NCI-H187 treated with DMSO at 0.1 percent for 48 hours (cell line): Measurements from ENCODE around the gene SNRNP70.
"Not testable (repeated sequence)": the region's sequence is repeated elsewhere in the genome, so short reads cannot be mapped to it uniquely, and the experiment has no call there.

Source experiments
- DNase-seq: peaks from one replicate; lab custom pipeline; 2025; lab: John Stamatoyannopoulos, UW

The SNRNP70 gene

GRCh38 chr19:49064768-49065611 is 20.3 kb upstream of the SNRNP70 start, which contains the start of gene NTF4:
TSS of gene NTF4 (minus strand) at chr19:49064818. CDS start at chr19:49061997, 2,821 bp downstream.
- DNase-seq: no peak

DNA sequence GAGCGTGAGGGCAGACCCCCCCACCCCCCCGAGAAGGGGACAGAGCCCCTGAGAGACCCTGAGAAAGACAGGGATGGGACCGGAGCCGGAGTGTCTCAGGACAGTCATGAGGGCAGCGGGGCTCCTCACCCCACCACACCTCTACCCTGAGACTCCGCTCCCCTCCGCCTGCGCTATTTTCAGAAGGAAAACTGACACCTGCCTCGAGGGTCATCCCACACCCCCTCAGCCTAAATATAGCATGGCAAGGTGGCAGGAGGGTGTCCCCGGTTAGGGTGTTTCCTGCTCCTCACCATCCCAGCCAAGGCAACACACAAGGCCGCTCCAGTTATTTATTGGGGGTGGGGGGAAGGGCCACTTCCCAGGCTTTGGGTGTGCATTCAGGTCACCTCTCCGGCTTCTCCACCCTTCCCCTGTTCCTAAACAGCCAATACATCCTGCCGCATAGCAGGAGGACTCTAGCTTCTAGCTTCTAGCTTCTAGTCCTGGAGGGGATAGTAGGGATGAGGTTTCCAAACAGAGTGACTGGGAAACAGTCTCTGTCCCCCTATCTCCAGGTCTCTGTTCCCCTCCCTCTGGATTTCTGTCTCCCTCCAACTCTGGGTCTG is 19.2 kb upstream of the SNRNP70 start:
- no peak for DNase-seq

DNA sequence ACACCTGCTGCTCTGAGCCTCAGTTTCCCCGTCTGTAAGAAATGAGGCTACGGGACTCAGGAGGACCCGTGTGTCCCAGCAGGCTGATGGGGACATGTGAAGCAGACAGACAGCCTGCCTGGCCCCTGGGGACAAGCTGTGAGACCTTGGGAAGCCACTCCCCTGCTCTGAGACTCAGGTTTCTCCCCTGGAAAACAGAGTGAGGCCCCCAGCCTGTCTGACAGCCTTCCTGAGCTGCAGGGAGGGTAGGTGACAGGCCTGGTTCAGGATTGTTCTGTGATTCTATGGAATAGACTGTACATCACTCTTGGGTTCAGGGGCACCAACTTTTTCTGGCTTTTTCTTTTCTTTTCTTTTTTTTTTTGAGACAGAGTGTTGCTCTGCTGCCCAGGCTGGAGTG is 17.7 kb upstream of the SNRNP70 start:
- DNase-seq: no peak

GRCh38 chr19:49069026-49069425 is 16.2 kb upstream of the SNRNP70 start:
- DNase-seq: no peak

- no peak for DNase-seq
These were observed 14.8 kb upstream of the SNRNP70 start for GRCh38 chr19:49070416-49070815.

GRCh38 chr19:49071860-49072547 is 13.2 kb upstream of the SNRNP70 start:
- no peak for DNase-seq

- no peak for DNase-seq
These were observed 11.5 kb upstream of the SNRNP70 start for GRCh38 chr19:49073514-49074378.

- not testable (repeated sequence) for DNase-seq
These were observed 10.4 kb upstream of the SNRNP70 start for GRCh38 chr19:49074869-49075268.

GRCh38 chr19:49080392-49080791 is 4.9 kb upstream of the SNRNP70 start:
- DNase-seq: no peak

DNA sequence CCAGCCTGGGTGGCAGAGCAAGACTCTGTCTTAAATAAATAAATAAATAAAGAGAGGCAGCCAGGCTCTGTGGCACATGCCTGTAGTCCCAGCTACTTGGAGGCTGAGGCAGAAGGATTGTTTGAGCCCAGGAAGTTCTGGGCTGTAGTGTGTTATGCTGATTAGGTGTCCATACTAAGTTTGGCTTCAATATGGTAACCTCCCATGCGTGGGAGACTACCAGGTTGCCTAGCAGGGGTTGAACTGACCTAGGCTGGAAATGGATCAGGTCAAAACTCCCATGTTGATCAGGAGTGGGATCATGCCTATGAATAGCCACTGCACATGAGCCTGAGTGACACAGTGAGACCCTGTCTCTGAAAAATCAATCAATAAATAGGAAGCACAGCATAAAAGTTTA is 4.0 kb upstream of the SNRNP70 start:
- DNase-seq: no peak

DNA sequence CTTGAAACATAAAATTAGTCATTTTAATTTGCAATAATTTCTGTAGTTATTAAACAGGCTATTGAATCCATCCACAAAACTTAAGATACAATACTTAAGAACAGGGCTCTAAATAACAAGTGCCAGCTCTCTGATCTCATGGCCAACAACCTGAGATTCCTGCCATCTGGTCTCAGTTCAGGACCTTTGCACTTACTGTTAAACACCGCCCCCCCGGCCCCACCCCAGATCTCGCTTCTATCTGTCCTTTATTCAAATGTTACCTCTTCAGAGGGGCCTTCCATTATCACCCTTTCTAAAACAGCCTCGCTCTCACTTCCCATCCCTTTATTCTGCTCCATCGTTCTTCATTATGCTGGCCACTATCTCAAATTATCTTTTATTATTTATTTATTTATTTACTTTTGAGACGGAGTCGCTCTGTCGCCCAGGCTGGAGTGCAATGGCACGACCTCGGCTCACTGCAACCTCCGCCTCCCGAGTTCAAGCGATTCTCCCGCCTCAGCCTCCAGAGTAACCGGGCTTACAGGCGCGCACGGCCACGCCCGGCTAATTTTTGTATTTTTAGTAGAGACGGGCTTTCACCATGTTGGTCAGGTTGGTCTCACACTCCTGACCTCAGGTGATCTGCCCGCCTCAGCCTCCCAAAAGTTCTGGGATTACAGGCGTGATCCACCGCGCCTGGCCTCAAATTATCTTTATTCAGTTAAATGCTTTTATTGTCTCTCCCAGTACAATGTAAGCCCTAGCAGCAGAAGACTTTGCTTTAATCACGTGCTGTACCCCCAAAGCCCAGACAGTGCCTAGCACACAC is 838 bp upstream of the SNRNP70 start:
- DNase-seq: no peak

DNA sequence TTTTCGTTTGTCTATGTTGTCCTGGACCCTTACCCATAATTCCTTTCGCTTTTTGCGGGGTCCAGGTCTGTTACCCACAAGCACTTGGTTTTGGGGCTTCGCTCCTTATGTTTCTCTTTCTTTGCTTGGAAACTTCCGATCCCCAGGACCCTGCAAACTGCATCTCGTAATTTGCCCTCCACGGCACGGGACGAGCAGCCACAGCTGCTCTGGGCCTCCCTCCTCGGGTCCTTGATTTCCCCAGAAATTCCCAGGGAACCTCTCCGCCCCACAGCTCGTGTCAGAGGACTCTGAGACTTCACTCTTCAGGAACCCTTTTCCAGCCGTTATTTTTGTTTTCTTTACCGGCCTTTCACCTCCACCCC is 599 bp downstream of the SNRNP70 start:
- no peak for DNase-seq

- no peak for DNase-seq
These were observed 1.0 kb downstream of the SNRNP70 start for GRCh38 chr19:49086296-49086695.

DNA sequence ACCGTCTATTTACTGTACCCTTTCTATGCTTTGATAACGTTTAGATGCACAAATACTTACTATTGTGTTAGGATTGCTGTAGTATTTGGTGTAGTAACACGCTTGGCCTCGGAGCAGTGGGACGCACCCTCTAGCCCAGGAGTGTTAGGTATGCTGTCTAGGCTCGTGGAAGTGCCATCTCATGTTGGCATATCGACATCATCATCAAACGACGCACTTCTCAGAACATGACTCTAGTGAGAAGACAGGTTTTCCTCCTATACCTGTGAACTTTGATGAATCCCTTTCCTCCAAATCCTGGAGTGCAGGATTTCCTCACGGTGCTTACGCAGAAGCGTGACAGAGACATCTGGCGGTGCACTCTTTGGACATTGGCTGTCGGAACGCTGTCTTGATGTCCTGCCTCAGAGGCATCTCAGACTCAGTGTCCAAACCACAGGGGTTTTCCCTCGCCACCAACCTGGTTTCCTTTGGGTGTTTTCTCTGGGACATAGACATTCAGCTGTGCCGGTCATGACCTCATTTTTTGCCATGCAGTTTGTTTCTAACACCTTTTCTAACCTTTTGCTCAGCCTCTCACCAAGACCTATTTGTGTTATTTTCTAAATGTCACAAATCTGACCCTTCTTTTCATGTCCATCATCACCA is 6.3 kb downstream of the SNRNP70 start:
- no peak for DNase-seq

DNA sequence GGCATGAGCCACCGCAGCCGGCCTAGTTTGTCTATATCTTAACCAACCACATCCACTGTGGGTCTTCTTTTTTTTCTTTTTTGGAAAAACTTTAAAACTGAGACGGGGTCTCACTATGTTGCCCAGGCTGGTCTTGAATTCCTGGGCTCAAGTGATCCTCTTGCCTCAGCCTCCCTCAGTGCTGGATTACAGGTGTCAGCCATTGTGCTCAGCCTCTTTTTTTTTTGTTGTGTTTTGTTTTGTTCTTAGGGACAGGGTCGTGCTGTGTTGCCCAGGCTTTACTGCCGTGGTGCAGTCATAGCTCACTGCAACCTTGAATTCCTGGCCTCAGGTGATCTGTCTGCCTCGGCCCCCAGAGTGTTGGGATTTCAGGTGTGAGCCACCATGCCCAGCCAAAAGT is 7.4 kb downstream of the SNRNP70 start:
- DNase-seq: no peak

DNA sequence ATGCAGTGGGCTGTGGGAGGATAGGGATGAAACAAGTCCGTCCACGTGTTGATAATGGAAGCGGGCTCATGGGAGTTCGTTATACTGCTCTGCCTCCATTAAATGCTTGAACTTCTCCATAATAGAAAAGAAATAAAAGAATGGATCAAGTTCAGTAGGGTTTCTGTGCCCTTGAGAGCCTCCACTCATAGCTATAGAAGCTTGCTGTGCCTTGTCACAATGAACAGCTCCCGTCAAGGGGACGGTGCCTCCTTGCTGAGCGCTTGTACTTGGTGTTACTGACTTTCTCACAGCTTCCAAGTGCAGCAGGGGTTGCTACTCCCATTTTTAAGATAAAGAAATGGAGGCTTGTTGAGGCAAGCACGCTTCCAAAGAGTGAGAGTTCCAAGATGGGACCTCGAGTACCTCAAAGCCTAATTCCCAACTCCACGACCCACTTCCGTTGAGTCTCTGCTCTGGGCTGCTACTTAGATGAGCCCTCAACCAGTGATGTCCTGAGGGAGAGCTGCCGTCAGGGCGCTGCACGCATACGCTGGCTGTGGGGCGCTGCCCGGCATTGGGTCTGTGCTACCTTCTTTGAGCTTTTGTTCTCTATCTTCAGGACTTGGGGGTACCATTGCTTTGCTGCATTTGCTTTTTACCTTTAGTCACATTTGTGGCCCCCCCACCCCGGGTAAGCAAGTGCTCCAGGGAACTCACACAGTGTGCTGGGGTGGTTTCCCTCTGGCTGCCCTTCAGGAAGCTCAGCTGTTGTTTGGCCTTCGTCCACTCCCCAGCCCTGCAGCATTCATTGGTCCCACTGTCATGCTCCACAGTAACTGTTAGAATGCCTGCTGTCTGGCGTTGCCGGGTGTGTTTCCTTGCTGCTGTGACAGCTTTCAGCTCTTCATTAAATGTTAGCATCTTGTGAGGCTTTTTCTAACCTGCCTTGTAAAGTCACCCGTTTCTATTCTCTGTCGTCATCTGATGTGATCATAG is 9.5 kb downstream of the SNRNP70 start:
- no peak for DNase-seq

GRCh38 chr19:49097453-49098288 is 12.4 kb downstream of the SNRNP70 start:
- DNase-seq: no peak

- no peak for DNase-seq
These were observed 13.5 kb downstream of the SNRNP70 start for GRCh38 chr19:49098795-49099194.

DNA sequence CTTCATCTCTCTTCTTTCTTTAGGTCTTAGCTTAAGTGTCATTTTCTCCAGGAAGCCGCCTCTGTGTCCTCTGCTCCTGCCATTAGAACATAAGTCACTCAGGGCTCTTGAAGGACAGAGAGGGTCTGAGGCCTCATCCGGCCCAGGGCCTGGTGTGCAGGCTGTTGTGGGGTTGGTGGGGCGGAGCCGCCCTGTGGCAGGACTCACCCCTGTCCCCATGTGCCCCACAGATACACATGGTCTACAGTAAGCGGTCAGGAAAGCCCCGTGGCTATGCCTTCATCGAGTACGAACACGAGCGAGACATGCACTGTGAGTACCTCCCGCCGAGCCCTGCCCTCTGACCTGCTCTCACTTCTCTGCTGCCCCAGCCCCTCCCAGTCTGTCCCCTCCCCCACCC is 15.9 kb downstream of the SNRNP70 start:
- DNase-seq: no peak
